PC-3 (cell line): ENCODE measurements around the gene PPP1R15A. TPM values are rescaled to one million over a fixed set of nuclear protein-coding genes. Genes with fewer than 3 reads are reported as not detected.
"Not testable (repeated sequence)": the region's sequence is repeated elsewhere in the genome, so short reads cannot be mapped to it uniquely, and the experiment has no call there.

Source experiments
- ATAC-seq: fragments of 200-7000 bp; cut with Tn5 transposase; 2 replicates; pipeline ENCODE4 v1.9.1; 2020; ENCODE audit warnings: mild to moderate bottlenecking, moderate library complexity
- BruUV-seq: library from RNA; stranded (reverse); fragments of 400-500 nt; replicated peaks from 2 replicates; lab custom pipeline; 2021; lab: Mats Ljungman, UMichigan
- CTCF ChIA-PET: fragments of 300-600 bp; sonication (Branson Sonifier 250); formaldehyde crosslinking; loops from one replicate; lab custom pipeline; 2022; ENCODE audit warnings: antibody characterized with exemption; lab: Charles Lee
- POLR2A ChIA-PET: fragments of 300-600 bp; sonication (Branson Sonifier 250); formaldehyde crosslinking; loops from one replicate; lab custom pipeline; 2022; ENCODE audit warnings: antibody characterized with exemption; ENCODE audit not compliant: unreplicated experiment; lab: Charles Lee
- DNase-seq: peaks from one replicate; pipeline ENCODE4 v3.0.0-alpha.2; 2015
- H2AFZ ChIP-seq: fragments of 300-600 bp; sonication (generic); 2 replicates; pipeline ENCODE4 v1.6.0; 2016; ENCODE audit warnings: antibody characterized with exemption, low read length
- H3F3A ChIP-seq: fragments of 300-600 bp; sonication (generic); one replicate; pipeline ENCODE4 v1.6.0; 2017; ENCODE audit warnings: antibody characterized with exemption, low read length, control low read depth, mild to moderate bottlenecking; ENCODE audit not compliant: unreplicated experiment
- H3K27ac ChIP-seq: fragments of 300-600 bp; sonication (generic); 2 replicates; pipeline ENCODE4 v1.5.1; 2016; ENCODE audit warnings: mild to moderate bottlenecking, low read length
- H3K27me3 ChIP-seq: fragments of 300-600 bp; sonication (generic); 2 replicates; pipeline ENCODE4 v1.6.1; 2016; ENCODE audit warnings: low read length, mixed read lengths
- H3K36me3 ChIP-seq: fragments of 300-600 bp; sonication (generic); 2 replicates; pipeline ENCODE4 v1.6.1; 2016; ENCODE audit warnings: low read depth, mixed run types, low read length, mixed read lengths
- H3K4me1 ChIP-seq: fragments of 300-600 bp; sonication (generic); 2 replicates; pipeline ENCODE4 v1.5.1; 2016; ENCODE audit warnings: low read length; ENCODE audit not compliant: insufficient read depth
- H3K4me2 ChIP-seq: fragments of 300-600 bp; sonication (generic); 2 replicates; pipeline ENCODE4 v1.6.0; 2016; ENCODE audit warnings: low read length
- H3K4me3 ChIP-seq: fragments of 300-600 bp; sonication (generic); 2 replicates; pipeline ENCODE4 v1.5.1; 2016; ENCODE audit warnings: mild to moderate bottlenecking, low read length, mixed read lengths
- H3K79me2 ChIP-seq: fragments of 300-600 bp; sonication (generic); 2 replicates; pipeline ENCODE4 v1.6.1; 2017; ENCODE audit warnings: low read length, mixed read lengths
- H3K9ac ChIP-seq: fragments of 300-600 bp; sonication (generic); 2 replicates; pipeline ENCODE4 v1.6.0; 2016; ENCODE audit warnings: mild to moderate bottlenecking, low read length
- H3K9me2 ChIP-seq: fragments of 300-600 bp; sonication (generic); replicated peaks from 2 replicates; pipeline ENCODE4 v1.6.1; 2016; ENCODE audit warnings: mixed run types, low read length, mixed read lengths
- H3K9me3 ChIP-seq: fragments of 300-600 bp; sonication (generic); 2 replicates; pipeline ENCODE4 v1.6.1; 2016; ENCODE audit warnings: low read length, mixed read lengths
- H4K20me1 ChIP-seq: fragments of 300-600 bp; sonication (generic); 2 replicates; pipeline ENCODE4 v1.6.1; 2016; ENCODE audit warnings: low read length, mixed read lengths
- EZH2 ChIP-seq: fragments of 300-600 bp; sonication (generic); IDR thresholded peaks from one replicate; pipeline ENCODE4 v1.6.1; 2017; ENCODE audit warnings: antibody characterized with exemption, mild to moderate bottlenecking, low read length; ENCODE audit not compliant: unreplicated experiment
- EZH2phosphoT487 ChIP-seq: fragments of 300-600 bp; sonication (generic); IDR thresholded peaks from 2 replicates; pipeline ENCODE4 v1.6.1; 2018; ENCODE audit warnings: mild to moderate bottlenecking, antibody characterized with exemption, low read length, borderline replicate concordance
- intact Hi-C: fragments of 100-400 bp; cut with micrococcal nuclease; formaldehyde crosslinking; loops from 2 replicates; pipeline ENCODE4 v1.9.0; 2023
- total RNA-seq: library from RNA; depleted of rRNA; stranded (reverse); fragments of >200 nt; gene quantifications from 2 replicates; pipeline ENCODE4 v1.2.3, GENCODE V29; 2014
- TF ChIP-seq, protein P1 (sequence below): fragments of 300-600 bp; sonication (generic); conservative IDR thresholded peaks from 2 replicates; pipeline ENCODE4 v1.5.1; 2017; ENCODE audit warnings: antibody characterized with exemption, low read depth, mild to moderate bottlenecking, low read length

Gene PPP1R15A
- total RNA-seq, 1 experiment from 2014 or later = 78.0 TPM

- ChIA-PET CTCF (no interaction called here), POLR2A (interaction anchor here (0.7 kb wide), 1 partner anchor 83 kb away, joined by 22 read pairs; no protein-coding TSS in a partner anchor)
- intact Hi-C loops = no loop called here
- Histone ChIP-seq H3K27ac (no peak overlapping the region), H3K27me3 (no peaks in the 10 kb centered on the region), H3K36me3 (peaks cover 14% of the 10 kb centered on the region), H3K4me3 (no peak overlapping the region), H3K79me2 (peaks cover 21% of the 10 kb centered on the region), H2AFZ (no peak overlapping the region), H3F3A (no peaks in the 10 kb centered on the region), H3K4me1 (peaks cover 7% of the 10 kb centered on the region), H4K20me1 (peaks cover 14% of the 10 kb centered on the region), H3K9me2 (no peaks in the 10 kb centered on the region), H3K9me3 (no peaks in the 10 kb centered on the region), H3K4me2 (no peak overlapping the region), H3K9ac (no peak overlapping the region)
- TF ChIP-seq EZH2phosphoT487 (no peak), EZH2 (no peak)
- TF ChIP-seq, protein P1, sequence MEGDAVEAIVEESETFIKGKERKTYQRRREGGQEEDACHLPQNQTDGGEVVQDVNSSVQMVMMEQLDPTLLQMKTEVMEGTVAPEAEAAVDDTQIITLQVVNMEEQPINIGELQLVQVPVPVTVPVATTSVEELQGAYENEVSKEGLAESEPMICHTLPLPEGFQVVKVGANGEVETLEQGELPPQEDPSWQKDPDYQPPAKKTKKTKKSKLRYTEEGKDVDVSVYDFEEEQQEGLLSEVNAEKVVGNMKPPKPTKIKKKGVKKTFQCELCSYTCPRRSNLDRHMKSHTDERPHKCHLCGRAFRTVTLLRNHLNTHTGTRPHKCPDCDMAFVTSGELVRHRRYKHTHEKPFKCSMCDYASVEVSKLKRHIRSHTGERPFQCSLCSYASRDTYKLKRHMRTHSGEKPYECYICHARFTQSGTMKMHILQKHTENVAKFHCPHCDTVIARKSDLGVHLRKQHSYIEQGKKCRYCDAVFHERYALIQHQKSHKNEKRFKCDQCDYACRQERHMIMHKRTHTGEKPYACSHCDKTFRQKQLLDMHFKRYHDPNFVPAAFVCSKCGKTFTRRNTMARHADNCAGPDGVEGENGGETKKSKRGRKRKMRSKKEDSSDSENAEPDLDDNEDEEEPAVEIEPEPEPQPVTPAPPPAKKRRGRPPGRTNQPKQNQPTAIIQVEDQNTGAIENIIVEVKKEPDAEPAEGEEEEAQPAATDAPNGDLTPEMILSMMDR = no peak
- BruUV-seq = no TSS peak
- ATAC-seq (no peak), DNase-seq (no peak)
Measured at GRCh38 chr19:48879025-48879637, 6.9 kb downstream of the PPP1R15A start.

GRCh38 chr19:48879696-48880095, 7.5 kb downstream of the PPP1R15A start:
- BruUV-seq, H3K27ac ChIP-seq, DNase-seq, H3K4me1 ChIP-seq, H3F3A ChIP-seq, H3K9me3 ChIP-seq, CTCF ChIA-PET, H3K9me2 ChIP-seq, H3K4me3 ChIP-seq, H2AFZ ChIP-seq, H3K9ac ChIP-seq, H3K4me2 ChIP-seq, H3K36me3 ChIP-seq, ATAC-seq, H3K27me3 ChIP-seq, intact Hi-C loops, H4K20me1 ChIP-seq: not testable (repeated sequence)
- POLR2A ChIA-PET = interaction anchor here (0.6 kb wide), 1 partner anchor 53 kb away, joined by 4 read pairs; no protein-coding TSS in a partner anchor
- H3K79me2 ChIP-seq = peaks cover 16% of the 10 kb centered on the region

DNA sequence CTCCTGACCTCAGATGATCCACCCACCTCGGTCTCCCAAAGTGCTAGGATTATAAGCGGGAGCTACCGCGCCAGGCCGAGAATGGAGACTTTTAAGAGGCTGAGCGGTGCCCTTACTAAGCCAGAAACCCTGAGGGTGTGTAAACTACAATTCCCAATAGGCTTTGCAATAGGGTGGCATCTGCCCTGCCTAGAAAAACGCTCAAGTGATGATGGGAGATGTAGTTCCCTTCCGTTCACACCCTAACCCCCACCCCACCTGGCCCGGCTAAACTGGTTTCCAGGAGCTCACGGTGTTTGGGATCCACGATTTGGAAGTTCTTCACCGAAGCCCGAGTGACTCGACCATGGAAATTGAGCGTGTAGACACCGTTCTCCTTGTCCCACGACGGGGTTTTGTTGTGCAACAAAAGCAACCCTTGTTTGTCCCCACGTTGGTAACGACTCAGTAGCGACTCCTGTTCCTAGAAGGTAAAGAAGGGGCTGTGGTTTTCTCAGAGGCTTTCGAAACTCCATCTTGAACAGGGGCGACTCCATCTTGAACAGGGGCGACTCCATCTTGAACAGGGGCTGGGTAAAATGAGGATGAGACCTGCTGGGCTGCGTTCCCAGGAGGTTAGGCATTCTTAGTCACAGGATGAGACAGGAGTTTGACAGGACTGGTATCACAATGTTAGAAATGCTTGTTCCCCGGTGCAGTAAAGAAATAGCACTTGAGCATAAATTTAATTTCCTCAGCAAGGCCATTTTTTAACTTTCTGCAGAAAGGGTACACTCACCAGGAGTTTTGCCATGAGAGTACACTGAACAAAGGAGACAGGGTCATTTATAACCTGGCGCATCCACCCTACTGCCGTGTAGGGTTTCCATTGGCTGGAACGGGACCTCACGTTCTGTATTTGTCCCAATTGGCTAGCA, 9.8 kb downstream of the PPP1R15A start:
- DNase-seq (peak; percentile 22), ATAC-seq (peak; percentile 48)
- TF ChIP-seq EZH2 (no peak), EZH2phosphoT487 (no peak)
- TF ChIP-seq, protein P1 = no peak
- Histone ChIP-seq H3F3A (no peaks in the 10 kb centered on the region), H3K4me2 (no peak overlapping the region), H3K27me3 (no peaks in the 10 kb centered on the region), H3K9me3 (no peaks in the 10 kb centered on the region), H3K27ac (no peak overlapping the region), H3K9ac (no peak overlapping the region), H4K20me1 (no peaks in the 10 kb centered on the region), H3K4me3 (no peak overlapping the region), H3K4me1 (no peaks in the 10 kb centered on the region), H3K36me3 (no peaks in the 10 kb centered on the region), H3K79me2 (no peaks in the 10 kb centered on the region), H2AFZ (no peak overlapping the region), H3K9me2 (no peaks in the 10 kb centered on the region)
- BruUV-seq = no TSS peak
- intact Hi-C loops = no loop called here
- ChIA-PET CTCF (no interaction called here), POLR2A (no interaction called here)
